Glutamatergic neuron (in vitro differentiated cells): ENCODE results near the gene DHRS13. TPM values are rescaled to one million over a fixed set of nuclear protein-coding genes. Genes with fewer than 3 reads are reported as not detected.

Source experiments
- DNase-seq: peaks from one replicate; pipeline ENCODE4 v3.0.0; 2022
- H3K27ac Mint-ChIP-seq: one replicate; pipeline ENCODE4 v1.8.0; 2020; ENCODE audit warnings: mild to moderate bottlenecking, mixed read lengths, inconsistent platforms; ENCODE audit not compliant: unreplicated experiment
- H3K27me3 Mint-ChIP-seq: one replicate; pipeline ENCODE4 v1.8.0; 2020; ENCODE audit warnings: mild to moderate bottlenecking, moderate library complexity, mixed read lengths, inconsistent platforms; ENCODE audit not compliant: unreplicated experiment
- H3K36me3 Mint-ChIP-seq: one replicate; pipeline ENCODE4 v1.8.0; 2020; ENCODE audit warnings: mild to moderate bottlenecking, mixed read lengths, inconsistent platforms; ENCODE audit not compliant: unreplicated experiment
- H3K4me1 Mint-ChIP-seq: one replicate; pipeline ENCODE4 v1.8.0; 2020; ENCODE audit warnings: mild to moderate bottlenecking, low read depth, mixed read lengths, inconsistent platforms; ENCODE audit not compliant: unreplicated experiment
- H3K4me3 Mint-ChIP-seq: one replicate; pipeline ENCODE4 v1.8.0; 2020; ENCODE audit warnings: mild to moderate bottlenecking, mixed read lengths, inconsistent platforms; ENCODE audit not compliant: unreplicated experiment
- H3K9me3 Mint-ChIP-seq: one replicate; pipeline ENCODE4 v1.8.0; 2020; ENCODE audit warnings: mild to moderate bottlenecking, moderate library complexity, mixed read lengths, inconsistent platforms; ENCODE audit not compliant: unreplicated experiment
- total RNA-seq: library from RNA; stranded (reverse); fragmentation: NEBNext Ultra II Directional; extraction: Animal tissue kit (Norgen Biotek cat#: 25700); gene quantifications from one replicate; pipeline ENCODE4 v1.2.1, GENCODE V29; 2021; ENCODE audit not compliant: unreplicated experiment
- TF ChIP-seq, protein P1 (sequence below): fragments of 200-600 bp; sonication (generic); IDR thresholded peaks from one replicate; pipeline ENCODE4 v1.5.0; 2021; ENCODE audit not compliant: partially characterized antibody, unreplicated experiment

Gene DHRS13
- total RNA-seq, 1 donor from 2014 or later = 17.0 TPM

DNA sequence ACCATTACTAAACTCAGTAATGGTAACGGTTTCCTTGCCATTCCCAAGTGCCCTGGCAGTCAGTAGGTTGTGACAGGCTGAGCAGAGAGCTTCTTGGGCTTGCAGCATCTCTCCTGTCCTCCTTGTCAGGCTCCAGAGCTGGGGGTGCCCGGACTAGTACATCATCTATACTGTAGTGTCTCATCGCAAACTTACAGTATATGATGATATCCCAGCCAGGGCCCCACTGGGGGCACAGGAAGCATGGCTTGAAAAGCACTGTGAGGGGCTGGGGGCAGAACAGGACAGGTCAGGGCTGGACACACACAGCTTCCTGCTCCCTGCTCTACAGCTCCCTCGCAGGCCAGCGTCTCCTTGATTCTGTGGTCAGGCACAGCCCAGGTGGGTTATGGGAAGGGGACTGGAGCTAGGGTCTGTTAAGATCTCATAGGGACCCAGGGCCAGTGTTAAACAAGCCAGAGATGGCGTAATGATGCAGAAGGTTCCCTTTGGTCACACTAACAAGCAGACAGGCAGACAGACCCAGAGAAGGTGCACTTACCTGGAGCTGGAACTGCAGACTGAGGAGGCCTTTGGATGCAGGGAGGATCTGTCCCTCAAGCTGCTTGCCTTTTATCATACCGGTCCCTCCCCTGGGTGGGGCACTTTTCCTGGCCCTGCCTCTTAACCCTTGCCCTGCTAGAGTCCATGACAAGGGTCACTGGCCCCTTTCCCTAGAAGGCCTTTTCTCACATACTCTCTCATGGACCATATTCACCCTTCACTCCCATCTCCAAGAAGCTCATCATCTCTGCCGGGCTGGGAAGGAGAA, 41.3 kb downstream of the DHRS13 start:
- no peak for DNase-seq
- H3K27ac Mint-ChIP-seq = no peak overlapping the region
- no peaks in the 10 kb centered on the region for H3K36me3 Mint-ChIP-seq
- TF ChIP-seq, protein P1, sequence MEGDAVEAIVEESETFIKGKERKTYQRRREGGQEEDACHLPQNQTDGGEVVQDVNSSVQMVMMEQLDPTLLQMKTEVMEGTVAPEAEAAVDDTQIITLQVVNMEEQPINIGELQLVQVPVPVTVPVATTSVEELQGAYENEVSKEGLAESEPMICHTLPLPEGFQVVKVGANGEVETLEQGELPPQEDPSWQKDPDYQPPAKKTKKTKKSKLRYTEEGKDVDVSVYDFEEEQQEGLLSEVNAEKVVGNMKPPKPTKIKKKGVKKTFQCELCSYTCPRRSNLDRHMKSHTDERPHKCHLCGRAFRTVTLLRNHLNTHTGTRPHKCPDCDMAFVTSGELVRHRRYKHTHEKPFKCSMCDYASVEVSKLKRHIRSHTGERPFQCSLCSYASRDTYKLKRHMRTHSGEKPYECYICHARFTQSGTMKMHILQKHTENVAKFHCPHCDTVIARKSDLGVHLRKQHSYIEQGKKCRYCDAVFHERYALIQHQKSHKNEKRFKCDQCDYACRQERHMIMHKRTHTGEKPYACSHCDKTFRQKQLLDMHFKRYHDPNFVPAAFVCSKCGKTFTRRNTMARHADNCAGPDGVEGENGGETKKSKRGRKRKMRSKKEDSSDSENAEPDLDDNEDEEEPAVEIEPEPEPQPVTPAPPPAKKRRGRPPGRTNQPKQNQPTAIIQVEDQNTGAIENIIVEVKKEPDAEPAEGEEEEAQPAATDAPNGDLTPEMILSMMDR = no peak
- peaks cover 2% of the 10 kb centered on the region for H3K4me1 Mint-ChIP-seq
- H3K9me3 Mint-ChIP-seq = peaks cover 2% of the 10 kb centered on the region
- no peak overlapping the region for H3K4me3 Mint-ChIP-seq
- H3K27me3 Mint-ChIP-seq = no peaks in the 10 kb centered on the region

DNA sequence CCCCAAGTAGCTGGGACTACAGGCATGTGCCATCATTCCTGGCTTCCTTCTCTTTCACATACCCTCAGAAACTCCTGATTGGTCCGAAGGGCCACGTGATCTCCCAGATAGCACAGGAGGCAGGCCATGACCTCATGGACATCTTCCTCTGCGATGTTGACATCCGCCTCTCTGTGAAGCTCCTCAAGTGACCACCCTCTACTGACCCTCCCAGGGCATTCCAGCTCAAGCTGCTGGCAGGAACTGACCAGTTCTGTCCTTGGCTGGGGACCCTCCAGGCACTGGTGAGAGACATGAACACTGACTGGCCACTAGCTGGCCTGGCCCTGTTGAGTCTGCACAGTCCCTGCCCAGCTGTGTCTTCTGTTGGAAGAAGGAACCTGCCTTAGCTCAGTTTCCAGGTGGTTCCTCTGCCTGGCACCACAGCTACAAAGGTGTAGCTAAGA, 42.5 kb downstream of the DHRS13 start:
- H3K4me1 Mint-ChIP-seq = peaks cover 4% of the 10 kb centered on the region
- DNase-seq = no peak
- H3K4me3 Mint-ChIP-seq = no peak overlapping the region
- H3K27ac Mint-ChIP-seq = no peak overlapping the region
- peaks cover 2% of the 10 kb centered on the region for H3K9me3 Mint-ChIP-seq
- TF ChIP-seq, protein P1 = no peak
- no peaks in the 10 kb centered on the region for H3K27me3 Mint-ChIP-seq
- H3K36me3 Mint-ChIP-seq = no peaks in the 10 kb centered on the region

DNA sequence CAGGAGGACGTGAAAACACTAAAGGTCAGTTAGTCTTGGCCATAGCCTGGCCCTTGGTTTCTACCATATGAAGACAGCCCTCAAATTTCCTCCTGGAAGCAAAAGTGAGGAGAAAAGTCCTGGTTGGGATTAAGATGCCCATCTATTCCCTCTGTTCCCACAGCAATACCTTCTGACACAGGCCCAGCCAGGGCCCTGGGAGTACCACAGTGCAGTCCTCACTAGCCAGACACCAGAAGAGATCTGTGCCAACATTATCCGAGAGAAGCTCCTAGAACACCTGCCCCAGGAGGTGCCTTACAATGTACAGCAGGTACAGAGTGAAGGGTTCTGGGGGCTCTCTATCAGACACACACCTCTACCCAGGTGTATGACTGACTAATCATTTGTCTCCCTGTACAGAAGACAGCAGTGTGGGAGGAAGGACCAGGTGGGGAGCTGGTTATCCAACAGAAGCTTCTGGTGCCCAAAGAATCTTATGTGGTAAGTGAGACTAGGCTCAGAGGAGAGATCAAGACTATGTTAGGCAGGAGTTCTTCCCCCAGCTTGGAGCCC, 44.0 kb downstream of the DHRS13 start:
- H3K4me3 Mint-ChIP-seq = no peak overlapping the region
- TF ChIP-seq, protein P1 = no peak

DNA sequence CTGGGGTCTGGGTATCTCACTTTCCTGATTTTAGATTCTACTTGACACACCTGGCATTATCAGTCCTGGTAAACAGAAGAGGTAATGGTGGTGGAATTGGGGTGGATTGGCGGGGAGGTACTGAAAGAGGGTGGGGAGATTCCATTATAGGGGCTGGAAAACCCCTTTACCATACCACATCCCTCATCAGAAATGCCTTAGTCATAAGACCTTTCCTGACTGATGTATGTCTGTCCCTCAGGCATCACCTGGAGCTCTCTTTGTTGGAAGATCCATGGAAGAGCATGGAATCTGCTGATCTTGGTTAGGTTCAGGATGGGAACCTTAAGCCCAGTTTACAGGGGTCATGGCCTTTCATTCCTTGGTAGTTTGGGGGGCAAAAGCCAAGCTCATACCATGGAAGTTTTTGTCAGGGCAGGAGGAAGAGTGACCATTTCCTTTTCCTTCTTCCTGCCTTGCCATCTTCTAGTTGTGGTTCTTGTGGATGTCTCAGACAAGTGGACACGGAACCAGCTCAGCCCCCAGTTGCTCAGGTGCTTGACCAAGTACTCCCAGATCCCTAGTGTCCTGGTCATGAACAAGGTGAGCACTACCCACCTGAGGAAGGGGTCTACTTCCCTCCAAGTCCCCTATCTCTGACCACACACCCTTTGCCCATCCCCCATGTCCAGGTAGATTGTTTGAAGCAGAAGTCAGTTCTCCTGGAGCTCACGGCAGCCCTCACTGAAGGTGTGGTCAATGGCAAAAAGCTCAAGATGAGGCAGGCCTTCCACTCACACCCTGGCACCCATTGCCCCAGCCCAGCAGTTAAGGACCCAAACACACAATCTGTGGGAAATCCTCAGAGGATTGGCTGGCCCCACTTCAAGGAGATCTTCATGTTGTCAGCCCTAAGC, 44.7 kb downstream of the DHRS13 start:
- Mint-ChIP-seq H3K4me1 (peaks cover 4% of the 10 kb centered on the region), H3K9me3 (peaks cover 4% of the 10 kb centered on the region), H3K27ac (no peak overlapping the region), H3K27me3 (no peaks in the 10 kb centered on the region), H3K4me3 (no peak overlapping the region), H3K36me3 (no peaks in the 10 kb centered on the region)
- TF ChIP-seq, protein P1 = no peak
- no peak for DNase-seq

More for the DNA sequence above, 44.0 kb downstream of the DHRS13 start:
- H3K9me3 Mint-ChIP-seq = peaks cover 4% of the 10 kb centered on the region
- H3K4me1 Mint-ChIP-seq = peaks cover 4% of the 10 kb centered on the region
- no peak overlapping the region for H3K27ac Mint-ChIP-seq
- H3K36me3 Mint-ChIP-seq = no peaks in the 10 kb centered on the region
- H3K27me3 Mint-ChIP-seq = no peaks in the 10 kb centered on the region
- DNase-seq = no peak
